ENCODE data around the gene RAB1A.

Gene RAB1A

GRCh38 chr2:65057391-65058052, 72.4 kb downstream of the RAB1A start:
- in situ Hi-C loops (cut with HindIII; ENCODE audit: low sequenced_read_pairs), result no loop called here
- H3K4me3 ChIP-seq (ENCODE audit: low read depth, low read length), result peak overlapping the region; percentile 71
- TF ChIP-seq CTCF (IDR thresholded peaks at IDR 0.05; ENCODE audit: low read depth, low read length, missing control alignments), result no peak
- DNase-seq (ENCODE audit: low read depth), result peak; percentile 41

GRCh38 chr2:65057054-65057375, 72.9 kb downstream of the RAB1A start:
- no peak for TF ChIP-seq CTCF (IDR thresholded peaks at IDR 0.05; ENCODE audit: low read depth, low read length, missing control alignments)
- in situ Hi-C loops (cut with HindIII; ENCODE audit: low sequenced_read_pairs), result no loop called here
- peak overlapping the region; percentile 71 for H3K4me3 ChIP-seq (ENCODE audit: low read depth, low read length)
- DNase-seq (ENCODE audit: low read depth), result no peak

GRCh38 chr2:65056215-65057053, 73.5 kb downstream of the RAB1A start, which contains the start of gene CEP68:
TSS of gene CEP68 (plus strand) at chr2:65056416. CDS start at chr2:65069445, 13,029 bp downstream.
- in situ Hi-C loops (cut with HindIII; ENCODE audit: low sequenced_read_pairs), result no loop called here

GRCh38 chr2:65055422-65056214, 74.3 kb downstream of the RAB1A start:
- in situ Hi-C loops (cut with HindIII; ENCODE audit: low sequenced_read_pairs), result no loop called here
- no peak for DNase-seq (ENCODE audit: low read depth)
- peak overlapping the region; percentile 71 for H3K4me3 ChIP-seq (ENCODE audit: low read depth, low read length)
- no peak for TF ChIP-seq CTCF (IDR thresholded peaks at IDR 0.05; ENCODE audit: low read depth, low read length, missing control alignments)

More at GRCh38 chr2:65056215-65057053, 73.5 kb downstream of the RAB1A start, which contains the start of gene CEP68:
- peak within 1 kb of the TSS; percentile 71 for H3K4me3 ChIP-seq (ENCODE audit: low read depth, low read length)
- no peak for TF ChIP-seq CTCF (IDR thresholded peaks at IDR 0.05; ENCODE audit: low read depth, low read length, missing control alignments)
- DNase-seq (ENCODE audit: low read depth), result peak; percentile 90

GRCh38 chr2:65054749-65055421, 75.0 kb downstream of the RAB1A start:
- in situ Hi-C loops (cut with HindIII; ENCODE audit: low sequenced_read_pairs), result no loop called here
- no peak overlapping the region for H3K4me3 ChIP-seq (ENCODE audit: low read depth, low read length)
- no peak for TF ChIP-seq CTCF (IDR thresholded peaks at IDR 0.05; ENCODE audit: low read depth, low read length, missing control alignments)
- no peak for DNase-seq (ENCODE audit: low read depth)

- no peak for DNase-seq (ENCODE audit: low read depth)
- no peak overlapping the region for H3K4me3 ChIP-seq (ENCODE audit: low read depth, low read length)
- in situ Hi-C loops (cut with HindIII; ENCODE audit: low sequenced_read_pairs), result no loop called here
- TF ChIP-seq CTCF (IDR thresholded peaks at IDR 0.05; ENCODE audit: low read depth, low read length, missing control alignments), result no peak
Measured at GRCh38 chr2:65053199-65053598, 76.7 kb downstream of the RAB1A start.

Data from astrocyte of the cerebellum (primary cell).